ENCODE results near the gene ATP9B. TPM values are rescaled to one million over a fixed set of nuclear protein-coding genes. Genes with fewer than 3 reads are reported as not detected.

ATP9B gene
- total RNA-seq, 1 donor from 2014 or later = 49.2 TPM

DNA sequence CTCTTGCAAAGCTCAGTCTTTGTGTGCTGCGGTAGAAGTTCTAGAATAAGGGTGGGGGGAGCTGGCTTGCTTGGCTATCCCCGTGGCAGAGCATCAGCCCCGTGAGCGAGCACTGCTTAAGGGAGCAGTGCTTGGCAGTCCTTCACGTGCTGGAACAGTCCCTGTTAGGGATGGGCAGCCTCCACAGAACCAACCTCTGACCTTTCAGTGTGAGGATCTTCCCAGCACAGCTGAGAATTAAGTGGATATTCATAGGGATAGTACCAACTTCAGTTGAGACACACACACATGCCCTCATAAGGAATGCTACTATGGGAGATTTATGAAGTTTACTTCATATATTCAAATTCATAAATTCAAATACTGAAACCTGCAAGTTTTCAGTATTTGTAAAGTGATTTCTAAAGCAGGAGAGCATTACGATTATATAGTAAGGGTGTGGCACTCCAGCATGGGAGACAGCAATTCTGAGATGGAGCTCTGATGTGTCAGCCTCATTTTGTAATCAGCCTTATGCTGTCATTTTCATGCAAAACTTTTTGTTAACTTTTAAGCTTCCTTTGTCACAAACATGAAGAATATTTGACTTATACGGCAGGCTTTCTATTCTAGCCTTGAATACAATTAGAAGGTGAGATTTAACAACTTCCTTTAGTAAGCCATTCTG is 39.5 kb downstream of the ATP9B start:
- ATAC-seq (ENCODE audit: low read depth) = no peak
- ChIA-PET CTCF (no interaction called here), POLR2A (no interaction called here)
- no peaks in the 10 kb centered on the region for H3K9me3 Mint-ChIP-seq
- intact Hi-C loops (cut with micrococcal nuclease) = no loop called here
- peaks cover 35% of the 10 kb centered on the region for H3K36me3 Mint-ChIP-seq (ENCODE audit: low read depth)
- H3K4me1 Mint-ChIP-seq = peaks cover 6% of the 10 kb centered on the region
- no peak overlapping the region for H3K27ac Mint-ChIP-seq
- TF ChIP-seq, protein P1, sequence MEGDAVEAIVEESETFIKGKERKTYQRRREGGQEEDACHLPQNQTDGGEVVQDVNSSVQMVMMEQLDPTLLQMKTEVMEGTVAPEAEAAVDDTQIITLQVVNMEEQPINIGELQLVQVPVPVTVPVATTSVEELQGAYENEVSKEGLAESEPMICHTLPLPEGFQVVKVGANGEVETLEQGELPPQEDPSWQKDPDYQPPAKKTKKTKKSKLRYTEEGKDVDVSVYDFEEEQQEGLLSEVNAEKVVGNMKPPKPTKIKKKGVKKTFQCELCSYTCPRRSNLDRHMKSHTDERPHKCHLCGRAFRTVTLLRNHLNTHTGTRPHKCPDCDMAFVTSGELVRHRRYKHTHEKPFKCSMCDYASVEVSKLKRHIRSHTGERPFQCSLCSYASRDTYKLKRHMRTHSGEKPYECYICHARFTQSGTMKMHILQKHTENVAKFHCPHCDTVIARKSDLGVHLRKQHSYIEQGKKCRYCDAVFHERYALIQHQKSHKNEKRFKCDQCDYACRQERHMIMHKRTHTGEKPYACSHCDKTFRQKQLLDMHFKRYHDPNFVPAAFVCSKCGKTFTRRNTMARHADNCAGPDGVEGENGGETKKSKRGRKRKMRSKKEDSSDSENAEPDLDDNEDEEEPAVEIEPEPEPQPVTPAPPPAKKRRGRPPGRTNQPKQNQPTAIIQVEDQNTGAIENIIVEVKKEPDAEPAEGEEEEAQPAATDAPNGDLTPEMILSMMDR (IDR thresholded peaks at IDR 0.05) = no peak
- no peak overlapping the region for H3K4me3 Mint-ChIP-seq
- DNase-seq = no peak
- H3K27me3 Mint-ChIP-seq = no peaks in the 10 kb centered on the region

DNA sequence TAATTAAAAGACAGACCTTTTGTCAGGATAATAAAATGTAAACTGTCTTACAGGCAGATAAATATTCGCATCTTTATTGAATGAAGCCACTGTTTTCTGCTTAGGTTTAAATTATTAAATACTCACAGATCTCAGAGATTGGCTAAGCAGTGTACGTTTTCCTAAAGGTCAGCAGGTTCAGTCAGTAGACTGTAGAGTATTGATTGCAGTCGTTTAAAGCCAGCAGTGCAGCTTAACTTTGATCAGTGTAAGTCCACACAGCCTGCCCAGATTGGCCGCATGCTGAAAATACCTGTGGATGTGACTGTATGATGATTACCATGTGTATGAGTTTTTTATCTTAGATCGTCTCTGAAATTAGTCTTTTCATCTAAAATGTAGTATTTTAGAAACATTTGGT is 42.3 kb downstream of the ATP9B start:
- DNase-seq (no peak), ATAC-seq (ENCODE audit: low read depth) (no peak)
- intact Hi-C loops (cut with micrococcal nuclease) = no loop called here
- Mint-ChIP-seq H3K9me3 (no peaks in the 10 kb centered on the region), H3K4me3 (no peak overlapping the region), H3K36me3 (ENCODE audit: low read depth) (peaks cover 37% of the 10 kb centered on the region), H3K4me1 (no peaks in the 10 kb centered on the region), H3K27me3 (no peaks in the 10 kb centered on the region), H3K27ac (no peak overlapping the region)
- ChIA-PET CTCF (no interaction called here), POLR2A (no interaction called here)
- TF ChIP-seq, protein P1 (IDR thresholded peaks at IDR 0.05) = no peak

DNA sequence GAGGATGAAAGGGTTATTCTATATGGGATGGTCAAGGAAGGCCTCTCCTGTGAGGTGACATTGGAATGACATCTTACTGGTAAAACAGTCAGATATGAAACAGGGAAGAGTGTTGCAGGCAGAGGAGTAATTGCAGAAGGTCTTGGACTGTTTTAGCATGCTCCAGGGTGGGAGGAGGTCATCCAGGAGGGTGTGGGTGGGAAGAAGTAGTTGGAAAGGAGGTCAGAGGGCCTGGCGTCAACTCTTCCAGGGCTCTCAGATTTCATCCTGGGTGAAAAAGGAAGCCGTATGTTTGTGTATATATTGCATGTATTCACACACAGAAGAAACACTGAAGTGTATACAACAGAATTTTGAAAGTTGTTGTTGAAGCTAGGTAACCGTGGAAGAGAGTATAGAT is 48.2 kb downstream of the ATP9B start:
- H3K4me1 Mint-ChIP-seq = no peaks in the 10 kb centered on the region
- no peaks in the 10 kb centered on the region for H3K27me3 Mint-ChIP-seq
- no peak overlapping the region for H3K27ac Mint-ChIP-seq
- no peak overlapping the region for H3K4me3 Mint-ChIP-seq
- CTCF ChIA-PET = no interaction called here
- peaks cover 40% of the 10 kb centered on the region for H3K36me3 Mint-ChIP-seq (ENCODE audit: low read depth)
- no peak for ATAC-seq (ENCODE audit: low read depth)
- TF ChIP-seq, protein P1 (IDR thresholded peaks at IDR 0.05) = no peak
- no peak for DNase-seq
- intact Hi-C loops (cut with micrococcal nuclease) = no loop called here
- H3K9me3 Mint-ChIP-seq = no peaks in the 10 kb centered on the region
- POLR2A ChIA-PET = no interaction called here

DNA sequence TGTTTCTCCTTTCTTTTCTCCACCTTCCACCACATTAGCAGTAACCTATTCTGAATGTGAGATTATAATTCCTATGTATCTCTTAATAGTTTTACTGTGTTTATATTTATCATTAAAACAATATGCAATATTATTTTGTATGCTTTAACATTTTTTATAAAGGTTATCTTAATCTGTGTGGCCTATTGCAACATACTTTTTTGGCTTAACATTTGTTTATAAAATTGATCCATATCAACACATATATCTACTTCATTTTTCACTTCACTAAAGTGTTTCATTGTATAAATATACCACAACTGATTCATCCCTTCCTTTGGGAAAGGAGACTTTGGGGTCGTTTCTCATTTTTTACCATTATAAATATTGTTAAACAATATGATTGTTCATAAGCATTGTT is 48.6 kb downstream of the ATP9B start:
- Mint-ChIP-seq H3K4me1 (no peaks in the 10 kb centered on the region), H3K27me3 (no peaks in the 10 kb centered on the region), H3K4me3 (no peak overlapping the region), H3K36me3 (ENCODE audit: low read depth) (peaks cover 42% of the 10 kb centered on the region), H3K27ac (no peak overlapping the region), H3K9me3 (no peaks in the 10 kb centered on the region)
- ATAC-seq (ENCODE audit: low read depth) (no peak), DNase-seq (no peak)
- POLR2A ChIA-PET = no interaction called here
- intact Hi-C loops (cut with micrococcal nuclease) = no loop called here
- CTCF ChIA-PET = no interaction called here
- TF ChIP-seq, protein P1 (IDR thresholded peaks at IDR 0.05) = no peak

DNA sequence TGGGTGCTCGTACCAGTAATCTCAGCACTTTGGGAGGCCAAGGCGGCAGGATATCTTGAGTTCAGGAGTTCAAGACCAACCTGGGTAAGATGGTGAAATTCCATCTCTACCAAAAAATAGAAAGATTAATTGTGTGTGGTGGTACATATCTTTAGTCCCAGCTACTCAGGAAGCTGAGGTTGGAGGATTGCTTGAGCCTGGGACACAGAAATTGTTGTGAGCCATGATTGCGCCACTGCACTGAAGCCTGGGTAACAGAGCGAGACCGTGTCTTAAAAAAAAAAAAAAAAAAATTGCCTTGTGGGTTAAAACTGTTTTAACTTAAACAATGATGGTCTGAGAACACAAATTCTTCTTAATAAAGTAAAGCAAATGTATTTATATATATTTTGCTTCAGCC is 49.6 kb downstream of the ATP9B start:
- H3K36me3 Mint-ChIP-seq (ENCODE audit: low read depth) = peaks cover 45% of the 10 kb centered on the region
- H3K4me1 Mint-ChIP-seq = no peaks in the 10 kb centered on the region

More for the DNA sequence above, 49.6 kb downstream of the ATP9B start:
- no peak for ATAC-seq (ENCODE audit: low read depth)
- ChIA-PET CTCF (no interaction called here), POLR2A (no interaction called here)
- Mint-ChIP-seq H3K9me3 (no peaks in the 10 kb centered on the region), H3K27ac (no peak overlapping the region), H3K27me3 (no peaks in the 10 kb centered on the region), H3K4me3 (no peak overlapping the region)
- TF ChIP-seq, protein P1 (IDR thresholded peaks at IDR 0.05) = no peak
- DNase-seq = no peak
- intact Hi-C loops (cut with micrococcal nuclease) = no loop called here
